HepG2 (cell line): ENCODE data around the gene MYADML2. TPM values are rescaled to one million over a fixed set of nuclear protein-coding genes. Genes with fewer than 3 reads are reported as not detected.
A peak's percentile ranks its signal among the peaks of the same experiment; 100 is the strongest.

ENCODE experiments used
- CHCHD3 ChIP-seq: sonication (generic); formaldehyde crosslinking; IDR thresholded peaks from 2 replicates; pipeline ENCODE4 v1.8.0; 2022; ENCODE audit warnings: mild to moderate bottlenecking, missing genetic modification reagents, moderate library complexity
- DMAP1 ChIP-seq: IDR thresholded peaks from 2 replicates; pipeline ENCODE4 v1.6.1; 2016
- FOXO1 ChIP-seq: sonication (generic); formaldehyde crosslinking; IDR thresholded peaks from 2 replicates; pipeline ENCODE4 v1.4.0; 2020; ENCODE audit warnings: missing genetic modification reagents
- HDAC1 ChIP-seq: sonication (generic); formaldehyde crosslinking; IDR thresholded peaks from 2 replicates; pipeline ENCODE4 v1.5.1; 2020; ENCODE audit warnings: mild to moderate bottlenecking, missing genetic modification reagents
- KAT7 ChIP-seq: IDR thresholded peaks from 2 replicates; pipeline ENCODE4 v1.6.1; 2018; ENCODE audit warnings: borderline replicate concordance, missing compliant biosample characterization
- MED8 ChIP-seq: sonication (generic); formaldehyde crosslinking; IDR thresholded peaks from 2 replicates; pipeline ENCODE4 v1.8.1; 2023; ENCODE audit warnings: mild to moderate bottlenecking, missing genetic modification reagents; ENCODE audit not compliant: insufficient replicate concordance
- NRL ChIP-seq: sonication (generic); formaldehyde crosslinking; IDR thresholded peaks from 2 replicates; pipeline ENCODE4 v1.5.0; 2020; ENCODE audit warnings: missing genetic modification reagents, mild to moderate bottlenecking, moderate library complexity, borderline replicate concordance
- SMAD1 ChIP-seq: sonication (generic); formaldehyde crosslinking; IDR thresholded peaks from 2 replicates; pipeline ENCODE4 v1.4.0; 2020; ENCODE audit warnings: missing genetic modification reagents, low read depth, mild to moderate bottlenecking, borderline replicate concordance
- STAT5B ChIP-seq: sonication (generic); formaldehyde crosslinking; IDR thresholded peaks from 2 replicates; pipeline ENCODE4 v1.4.0; 2020; ENCODE audit warnings: missing genetic modification reagents
- TARDBP ChIP-seq: sonication (generic); formaldehyde crosslinking; IDR thresholded peaks from 2 replicates; pipeline ENCODE4 v1.8.0; 2022; ENCODE audit warnings: mild to moderate bottlenecking, missing genetic modification reagents
- YEATS2 ChIP-seq: sonication (generic); formaldehyde crosslinking; IDR thresholded peaks from 2 replicates; pipeline ENCODE4 v1.4.0; 2020; ENCODE audit warnings: missing genetic modification reagents, borderline replicate concordance
- ZNF136 ChIP-seq: sonication (generic); formaldehyde crosslinking; IDR thresholded peaks from 2 replicates; pipeline ENCODE4 v1.8.1; 2022; ENCODE audit warnings: low read depth, mild to moderate bottlenecking, moderate library complexity, missing genetic modification reagents
- ZNF205 ChIP-seq: IDR thresholded peaks from 2 replicates; pipeline ENCODE4 v1.6.1; 2018; ENCODE audit warnings: missing biosample characterization, missing genetic modification reagents
- ZNF264 ChIP-seq: sonication (generic); formaldehyde crosslinking; IDR thresholded peaks from 2 replicates; pipeline ENCODE4 v1.4.0; 2020; ENCODE audit warnings: missing genetic modification reagents
- ZNF616 ChIP-seq: sonication (generic); formaldehyde crosslinking; IDR thresholded peaks from 2 replicates; pipeline ENCODE4 v1.5.0; 2020; ENCODE audit warnings: low read depth, mild to moderate bottlenecking, missing genetic modification reagents
- ZNF629 ChIP-seq: sonication (generic); formaldehyde crosslinking; conservative IDR thresholded peaks from 2 replicates; pipeline ENCODE4 v1.5.0; 2020; ENCODE audit warnings: missing genetic modification reagents
- ZNF761 ChIP-seq: sonication (generic); formaldehyde crosslinking; conservative IDR thresholded peaks from 2 replicates; pipeline ENCODE4 v1.4.0; 2020; ENCODE audit warnings: mild to moderate bottlenecking, missing genetic modification reagents
- polyA plus RNA-seq, 8 experiments: library from polyadenylated mRNA; depleted of rRNA in 3 of 8; stranded (reverse) in 7 of 8; unstranded in 1 of 8; fragments of >200 nt; fragmentation: Illumina TruSeq in 4 of 8; extraction: Trizol in 4 of 8; gene quantifications; 2 replicates each; pipeline versions ENCODE4 v1.2.1 to v1.2.3, GENCODE V29; 2011 to 2016; ENCODE audit warnings: low read depth in 4 of 8, missing spikeins in 1 of 8, mixed read lengths in 1 of 8; ENCODE audit not compliant: insufficient read depth in 1 of 8
- total RNA-seq, 5 experiments: library from RNA; depleted of rRNA; stranded (reverse); fragments of >200 nt; fragmentation: Illumina TruSeq; extraction: Trizol; gene quantifications; 2 replicates each; pipeline ENCODE4 v1.2.3, GENCODE V29; 2016; ENCODE audit warnings: low read depth in 1 of 5
- TF ChIP-seq, protein P1 (sequence below): sonication (generic); formaldehyde crosslinking; IDR thresholded peaks from 2 replicates; pipeline ENCODE4 v1.5.0; 2020; ENCODE audit warnings: mild to moderate bottlenecking, missing genetic modification reagents
- TF ChIP-seq, protein P2 (sequence below): sonication (generic); formaldehyde crosslinking; IDR thresholded peaks from 2 replicates; pipeline ENCODE4 v1.8.0; 2022; ENCODE audit warnings: mild to moderate bottlenecking, missing genetic modification reagents, moderate library complexity
- TF ChIP-seq, protein P3 (sequence below): sonication (generic); formaldehyde crosslinking; IDR thresholded peaks from 2 replicates; pipeline ENCODE4 v1.8.1; 2023; ENCODE audit warnings: mild to moderate bottlenecking, missing genetic modification reagents, borderline replicate concordance
- TF ChIP-seq, protein P4 (sequence below): sonication (generic); formaldehyde crosslinking; IDR thresholded peaks from 2 replicates; pipeline ENCODE4 v1.4.0; 2020; ENCODE audit warnings: missing genetic modification reagents

The MYADML2 gene
- total and polyA plus RNA-seq, 2 of the 13 experiments (the other 11 are each of a cell fraction or from before 2014, with no cell fraction given), result not detected

DNA sequence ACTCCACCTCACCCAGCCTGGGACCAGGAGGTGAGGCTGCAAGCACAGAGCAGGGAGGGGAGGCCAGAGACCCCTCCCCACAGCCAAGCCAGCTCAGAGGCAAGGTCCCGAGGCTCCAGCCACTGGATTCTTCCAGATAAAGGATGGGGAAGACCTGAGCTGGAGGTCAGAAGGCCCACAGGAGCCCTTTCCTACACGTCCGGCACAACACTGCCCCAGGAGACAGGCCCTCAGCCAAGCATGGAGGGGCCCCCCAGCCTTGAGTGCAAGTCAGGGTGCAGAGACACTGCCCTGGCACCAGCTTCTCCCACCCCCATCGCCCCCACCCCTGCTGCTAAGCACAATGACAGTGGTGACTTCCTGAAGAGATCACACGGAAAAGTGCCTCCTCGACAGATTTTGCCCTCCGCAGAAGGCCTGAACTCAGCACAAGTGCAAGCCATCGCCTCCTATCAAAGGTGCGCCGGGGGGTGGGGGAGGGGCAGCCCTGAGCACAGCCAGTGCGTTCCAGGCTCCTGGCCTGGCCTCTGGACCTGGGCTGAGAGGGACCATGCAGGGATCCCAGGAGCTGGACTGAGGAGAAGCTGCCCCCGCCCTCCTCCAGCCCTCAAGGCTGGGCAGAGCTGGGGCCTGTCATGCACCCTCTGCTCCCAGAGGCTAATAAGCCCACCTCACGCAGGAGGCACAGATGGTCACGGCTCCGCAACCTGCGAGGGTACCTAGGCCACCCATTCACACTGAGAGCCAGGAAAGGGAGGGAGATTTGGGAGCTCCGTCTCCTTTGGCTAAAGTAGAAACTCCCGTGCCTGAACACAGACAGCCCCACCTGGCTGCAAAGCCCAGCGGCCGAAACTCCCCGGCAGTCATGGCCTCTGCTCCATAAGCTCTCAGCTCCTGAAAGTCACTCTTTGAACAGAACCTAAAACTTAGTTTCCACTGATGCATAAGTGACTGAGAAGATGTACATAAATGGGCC, 22.2 kb downstream of the MYADML2 start (continued):
- TF ChIP-seq ZNF761 (CRISPR knock-in tag) (0 out of 2 replicates have a peak, but pooled peaks have one; percentile 75), ZNF205 (CRISPR knock-in tag) (no peak), TARDBP (CRISPR knock-in tag) (0 out of 2 replicates have a peak, but pooled peaks have one; percentile 58), ZNF616 (CRISPR knock-in tag) (no peak), SMAD1 (CRISPR knock-in tag) (peak; percentile 24; the same call in 1 of the 2 replicates), KAT7 (CRISPR knock-in tag) (no peak), ZNF264 (CRISPR knock-in tag) (no peak), MED8 (CRISPR knock-in tag) (no peak), FOXO1 (CRISPR knock-in tag) (no peak), NRL (CRISPR knock-in tag) (no peak), ZNF629 (CRISPR knock-in tag) (no peak), HDAC1 (0 out of 2 replicates have a peak, but pooled peaks have one; percentile 50), CHCHD3 (CRISPR knock-in tag) (no peak), YEATS2 (CRISPR knock-in tag) (no peak), STAT5B (CRISPR knock-in tag) (no peak), ZNF136 (CRISPR knock-in tag) (no peak), DMAP1 (CRISPR knock-in tag) (no peak)
- TF ChIP-seq, protein P1, sequence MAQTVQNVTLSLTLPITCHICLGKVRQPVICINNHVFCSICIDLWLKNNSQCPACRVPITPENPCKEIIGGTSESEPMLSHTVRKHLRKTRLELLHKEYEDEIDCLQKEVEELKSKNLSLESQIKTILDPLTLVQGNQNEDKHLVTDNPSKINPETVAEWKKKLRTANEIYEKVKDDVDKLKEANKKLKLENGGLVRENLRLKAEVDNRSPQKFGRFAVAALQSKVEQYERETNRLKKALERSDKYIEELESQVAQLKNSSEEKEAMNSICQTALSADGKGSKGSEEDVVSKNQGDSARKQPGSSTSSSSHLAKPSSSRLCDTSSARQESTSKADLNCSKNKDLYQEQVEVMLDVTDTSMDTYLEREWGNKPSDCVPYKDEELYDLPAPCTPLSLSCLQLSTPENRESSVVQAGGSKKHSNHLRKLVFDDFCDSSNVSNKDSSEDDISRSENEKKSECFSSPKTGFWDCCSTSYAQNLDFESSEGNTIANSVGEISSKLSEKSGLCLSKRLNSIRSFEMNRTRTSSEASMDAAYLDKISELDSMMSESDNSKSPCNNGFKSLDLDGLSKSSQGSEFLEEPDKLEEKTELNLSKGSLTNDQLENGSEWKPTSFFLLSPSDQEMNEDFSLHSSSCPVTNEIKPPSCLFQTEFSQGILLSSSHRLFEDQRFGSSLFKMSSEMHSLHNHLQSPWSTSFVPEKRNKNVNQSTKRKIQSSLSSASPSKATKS, result no peak
- TF ChIP-seq, protein P2, sequence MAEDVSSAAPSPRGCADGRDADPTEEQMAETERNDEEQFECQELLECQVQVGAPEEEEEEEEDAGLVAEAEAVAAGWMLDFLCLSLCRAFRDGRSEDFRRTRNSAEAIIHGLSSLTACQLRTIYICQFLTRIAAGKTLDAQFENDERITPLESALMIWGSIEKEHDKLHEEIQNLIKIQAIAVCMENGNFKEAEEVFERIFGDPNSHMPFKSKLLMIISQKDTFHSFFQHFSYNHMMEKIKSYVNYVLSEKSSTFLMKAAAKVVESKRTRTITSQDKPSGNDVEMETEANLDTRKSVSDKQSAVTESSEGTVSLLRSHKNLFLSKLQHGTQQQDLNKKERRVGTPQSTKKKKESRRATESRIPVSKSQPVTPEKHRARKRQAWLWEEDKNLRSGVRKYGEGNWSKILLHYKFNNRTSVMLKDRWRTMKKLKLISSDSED (CRISPR knock-in tag), result no peak
- TF ChIP-seq, protein P3, sequence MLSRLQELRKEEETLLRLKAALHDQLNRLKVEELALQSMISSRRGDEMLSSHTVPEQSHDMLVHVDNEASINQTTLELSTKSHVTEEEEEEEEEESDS (CRISPR knock-in tag), result no peak
- TF ChIP-seq, protein P4, sequence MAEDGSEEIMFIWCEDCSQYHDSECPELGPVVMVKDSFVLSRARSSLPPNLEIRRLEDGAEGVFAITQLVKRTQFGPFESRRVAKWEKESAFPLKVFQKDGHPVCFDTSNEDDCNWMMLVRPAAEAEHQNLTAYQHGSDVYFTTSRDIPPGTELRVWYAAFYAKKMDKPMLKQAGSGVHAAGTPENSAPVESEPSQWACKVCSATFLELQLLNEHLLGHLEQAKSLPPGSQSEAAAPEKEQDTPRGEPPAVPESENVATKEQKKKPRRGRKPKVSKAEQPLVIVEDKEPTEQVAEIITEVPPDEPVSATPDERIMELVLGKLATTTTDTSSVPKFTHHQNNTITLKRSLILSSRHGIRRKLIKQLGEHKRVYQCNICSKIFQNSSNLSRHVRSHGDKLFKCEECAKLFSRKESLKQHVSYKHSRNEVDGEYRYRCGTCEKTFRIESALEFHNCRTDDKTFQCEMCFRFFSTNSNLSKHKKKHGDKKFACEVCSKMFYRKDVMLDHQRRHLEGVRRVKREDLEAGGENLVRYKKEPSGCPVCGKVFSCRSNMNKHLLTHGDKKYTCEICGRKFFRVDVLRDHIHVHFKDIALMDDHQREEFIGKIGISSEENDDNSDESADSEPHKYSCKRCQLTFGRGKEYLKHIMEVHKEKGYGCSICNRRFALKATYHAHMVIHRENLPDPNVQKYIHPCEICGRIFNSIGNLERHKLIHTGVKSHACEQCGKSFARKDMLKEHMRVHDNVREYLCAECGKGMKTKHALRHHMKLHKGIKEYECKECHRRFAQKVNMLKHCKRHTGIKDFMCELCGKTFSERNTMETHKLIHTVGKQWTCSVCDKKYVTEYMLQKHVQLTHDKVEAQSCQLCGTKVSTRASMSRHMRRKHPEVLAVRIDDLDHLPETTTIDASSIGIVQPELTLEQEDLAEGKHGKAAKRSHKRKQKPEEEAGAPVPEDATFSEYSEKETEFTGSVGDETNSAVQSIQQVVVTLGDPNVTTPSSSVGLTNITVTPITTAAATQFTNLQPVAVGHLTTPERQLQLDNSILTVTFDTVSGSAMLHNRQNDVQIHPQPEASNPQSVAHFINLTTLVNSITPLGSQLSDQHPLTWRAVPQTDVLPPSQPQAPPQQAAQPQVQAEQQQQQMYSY (CRISPR knock-in tag), result peak; percentile 68; the same call in 1 of the 2 replicates
